ENCODE measurements around the gene KRT2. TPM values are rescaled to one million over a fixed set of nuclear protein-coding genes. Genes with fewer than 3 reads are reported as not detected.

KRT2 gene
- total RNA-seq, 4 donors from 2014 or later: 357 to 1,953 (median 1,221) TPM

DNA sequence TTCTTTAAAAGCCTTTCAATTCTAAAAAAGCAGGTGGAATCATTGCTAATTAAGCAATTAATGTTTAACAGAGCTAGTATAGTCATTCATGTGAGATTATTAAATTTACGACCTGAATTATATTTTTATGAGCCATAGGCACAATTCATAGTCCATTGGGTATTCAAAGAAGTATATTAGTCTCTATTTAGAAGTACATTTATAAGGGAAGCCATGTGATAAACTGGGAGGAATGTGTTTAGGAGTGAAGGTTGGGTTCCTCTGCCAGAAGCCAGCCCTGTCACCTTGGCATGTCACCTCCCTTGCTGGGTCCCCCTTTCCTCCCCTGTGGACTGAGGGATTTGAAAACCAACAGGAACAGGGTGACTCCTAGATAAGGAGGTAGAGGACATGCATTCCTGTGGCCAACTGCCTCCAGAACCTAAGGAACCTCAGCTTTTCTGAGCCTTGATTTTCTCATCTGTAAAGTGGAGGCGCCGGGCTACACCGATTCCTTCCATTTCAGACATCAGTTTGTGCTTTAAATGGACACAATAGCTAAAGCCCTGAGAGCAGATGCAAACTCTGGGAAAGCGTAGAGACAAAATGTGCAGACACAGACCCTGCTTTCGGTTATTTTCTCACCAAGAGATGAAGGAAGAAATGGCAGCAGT is 5.4 kb upstream of the KRT2 start:
- Histone ChIP-seq H3K27me3 (no peaks in the 10 kb centered on the region), H3K27ac (no peak overlapping the region), H3K4me1 (peaks cover 36% of the 10 kb centered on the region), H3K4me3 (no peak overlapping the region), H3K36me3 (no peaks in the 10 kb centered on the region), H3K9me3 (no peaks in the 10 kb centered on the region)
- DNase-seq (ENCODE audit: low spot score in 2 of 2): no peak
- WGBS: 74% methylated on average over 6 of the region's 6 CpGs
- TF ChIP-seq EP300 (IDR thresholded peaks at IDR 0.05): no peak
- TF ChIP-seq CTCF (IDR thresholded peaks at IDR 0.05): no peak
- no peak for TF ChIP-seq POLR2AphosphoS5 (IDR thresholded peaks at IDR 0.05)
- no peak for TF ChIP-seq POLR2A (IDR thresholded peaks at IDR 0.05)

DNA sequence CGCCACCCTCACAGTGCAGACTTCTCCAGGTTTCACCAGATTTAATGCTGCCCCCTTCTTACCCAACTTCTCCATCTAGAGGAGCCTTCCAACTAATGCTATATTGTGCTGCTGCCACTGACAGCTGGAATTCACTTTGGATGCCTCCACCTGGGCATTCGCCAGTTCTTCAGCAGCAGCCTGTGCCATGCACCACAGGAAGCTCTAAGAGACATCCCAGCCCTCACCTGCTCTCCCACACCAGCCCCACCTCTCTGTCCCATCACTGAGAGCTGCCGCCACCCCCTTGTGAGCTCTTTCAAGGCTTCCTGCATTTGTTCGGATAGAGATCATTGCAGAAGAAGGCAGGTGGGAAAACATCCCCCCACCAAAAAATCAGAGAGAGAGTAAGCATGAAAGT is 4.6 kb upstream of the KRT2 start:
- H3K4me1 ChIP-seq: peaks cover 36% of the 10 kb centered on the region
- no peak for TF ChIP-seq POLR2A (IDR thresholded peaks at IDR 0.05)
- TF ChIP-seq CTCF (IDR thresholded peaks at IDR 0.05): no peak
- TF ChIP-seq POLR2AphosphoS5 (IDR thresholded peaks at IDR 0.05): no peak
- no peak for TF ChIP-seq EP300 (IDR thresholded peaks at IDR 0.05)
- no peaks in the 10 kb centered on the region for H3K27me3 ChIP-seq
- no peak for DNase-seq (ENCODE audit: low spot score in 2 of 2)
- no peaks in the 10 kb centered on the region for H3K9me3 ChIP-seq
- WGBS: 55% methylated on average over 4 of the region's 4 CpGs
- H3K36me3 ChIP-seq: no peaks in the 10 kb centered on the region
- H3K27ac ChIP-seq: no peak overlapping the region
- H3K4me3 ChIP-seq: no peak overlapping the region

DNA sequence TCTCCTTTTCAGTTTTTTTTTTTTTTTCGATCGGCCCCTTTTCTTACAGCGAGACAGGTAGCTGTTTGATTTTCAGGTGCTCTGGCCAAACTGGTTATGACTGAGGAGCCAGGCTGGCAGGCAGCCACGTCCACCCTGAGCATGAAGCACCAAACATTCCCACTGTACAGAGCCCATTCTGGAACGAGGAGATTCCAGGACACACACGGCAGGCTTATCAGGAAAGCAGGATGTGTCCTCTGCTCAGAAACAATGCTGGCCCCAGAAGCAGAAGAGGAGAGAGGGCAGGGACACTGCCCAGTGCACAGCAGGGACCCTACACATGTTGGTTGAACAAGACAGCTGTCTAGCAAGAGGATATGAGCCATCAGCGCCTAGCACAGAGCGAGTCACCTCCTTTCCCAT is 3.7 kb upstream of the KRT2 start:
- Histone ChIP-seq H3K4me1 (peaks cover 41% of the 10 kb centered on the region), H3K36me3 (no peaks in the 10 kb centered on the region), H3K4me3 (no peak overlapping the region), H3K27ac (no peak overlapping the region), H3K9me3 (no peaks in the 10 kb centered on the region), H3K27me3 (no peaks in the 10 kb centered on the region)
- TF ChIP-seq CTCF (IDR thresholded peaks at IDR 0.05): no peak
- no peak for TF ChIP-seq POLR2AphosphoS5 (IDR thresholded peaks at IDR 0.05)
- TF ChIP-seq POLR2A (IDR thresholded peaks at IDR 0.05): no peak
- no peak for TF ChIP-seq EP300 (IDR thresholded peaks at IDR 0.05)
- WGBS: 49% methylated on average over 8 of the region's 8 CpGs
- no peak for DNase-seq (ENCODE audit: low spot score in 2 of 2)

- H3K4me1 ChIP-seq: peaks cover 46% of the 10 kb centered on the region
- DNase-seq (ENCODE audit: low spot score in 2 of 2): no peak
- H3K9me3 ChIP-seq: no peaks in the 10 kb centered on the region
- H3K36me3 ChIP-seq: no peaks in the 10 kb centered on the region
- WGBS: 38% methylated on average over 6 of the region's 6 CpGs
- H3K27ac ChIP-seq: no peak overlapping the region
- H3K4me3 ChIP-seq: no peak overlapping the region
- H3K27me3 ChIP-seq: no peaks in the 10 kb centered on the region
- TF ChIP-seq POLR2AphosphoS5 (IDR thresholded peaks at IDR 0.05): no peak
- no peak for TF ChIP-seq EP300 (IDR thresholded peaks at IDR 0.05)
- no peak for TF ChIP-seq CTCF (IDR thresholded peaks at IDR 0.05)
- TF ChIP-seq POLR2A (IDR thresholded peaks at IDR 0.05): no peak
These were observed 3.2 kb upstream of the KRT2 start for GRCh38 chr12:52655251-52655650.

GRCh38 chr12:52650520-52651081 is 1.4 kb downstream of the KRT2 start:
- Histone ChIP-seq H3K36me3 (no peaks in the 10 kb centered on the region), H3K4me3 (peak overlapping the region; percentile 15), H3K4me1 (peaks cover 30% of the 10 kb centered on the region), H3K27me3 (no peaks in the 10 kb centered on the region), H3K27ac (peak overlapping the region; percentile 18), H3K9me3 (no peaks in the 10 kb centered on the region)
- 27% methylated on average over 8 of the region's 12 CpGs for WGBS
- no peak for DNase-seq (ENCODE audit: low spot score in 2 of 2)
- TF ChIP-seq POLR2A (IDR thresholded peaks at IDR 0.05): no peak
